CD4-positive, alpha-beta memory T cell (primary cell): ENCODE data around the gene TCFL5. TPM values are rescaled to one million over a fixed set of nuclear protein-coding genes. Genes with fewer than 3 reads are reported as not detected.
A peak's percentile ranks its signal among the peaks of the same experiment; 100 is the strongest.

Source experiments
- CTCF ChIA-PET: fragments of 350-600 bp; sonication (Branson Sonifier 250); formaldehyde crosslinking; loops from one replicate; lab custom pipeline; 2021; ENCODE audit warnings: inconsistent platforms; ENCODE audit not compliant: partially characterized antibody; lab: Charles Lee
- POLR2A ChIA-PET: fragments of 350-600 bp; sonication (Branson Sonifier 250); formaldehyde crosslinking; loops from one replicate; lab custom pipeline; 2021; ENCODE audit not compliant: partially characterized antibody; lab: Charles Lee
- DNase-seq, 5 donors: peaks; one replicate each; pipeline versions ENCODE4 v3.0.0 to v3.0.0-alpha.2; 2020 to 2022; ENCODE audit warnings: mixed read lengths in 1 of 5
- H3K27ac ChIP-seq: one replicate; pipeline ENCODE4 v1.7.0; 2013; ENCODE audit warnings: low read depth, low read length
- H3K27me3 ChIP-seq: 2 replicates; pipeline ENCODE4 v1.7.0; 2013; ENCODE audit warnings: mild to moderate bottlenecking, low read length, moderate library complexity; ENCODE audit not compliant: insufficient read depth
- H3K36me3 ChIP-seq: 2 replicates; pipeline ENCODE4 v1.7.0; 2013; ENCODE audit warnings: mild to moderate bottlenecking, low read length, moderate library complexity; ENCODE audit not compliant: insufficient read depth
- H3K4me1 ChIP-seq: 2 replicates; pipeline ENCODE4 v1.7.0; 2013; ENCODE audit warnings: mild to moderate bottlenecking, low read length, moderate library complexity; ENCODE audit not compliant: insufficient read depth
- H3K4me3 ChIP-seq, 2 donors: one replicate each; pipeline ENCODE4 v1.7.0; 2013; ENCODE audit warnings: low read length in 2 of 2, mild to moderate bottlenecking in 1 of 2
- H3K9me3 ChIP-seq, 2 donors: one replicate each; pipeline ENCODE4 v1.7.0; 2013; ENCODE audit warnings: low read length in 2 of 2, control low read depth in 1 of 2; ENCODE audit not compliant: control insufficient read depth in 1 of 2
- H3K27ac Mint-ChIP-seq, 7 donors: one replicate each; pipeline ENCODE4 v1.8.0; 2020 to 2021; ENCODE audit warnings: mixed read lengths in 7 of 7, mild to moderate bottlenecking in 6 of 7, inconsistent platforms in 3 of 7, moderate library complexity in 3 of 7
- H3K27me3 Mint-ChIP-seq, 2 donors: one replicate each; pipeline ENCODE4 v1.8.0; 2020 to 2021; ENCODE audit warnings: mixed read lengths in 2 of 2
- H3K36me3 Mint-ChIP-seq, 2 donors: one replicate each; pipeline ENCODE4 v1.8.0; 2020 to 2021; ENCODE audit warnings: mixed read lengths in 2 of 2, inconsistent platforms in 1 of 2, mild to moderate bottlenecking in 1 of 2
- H3K4me1 Mint-ChIP-seq, 4 donors: one replicate each; pipeline ENCODE4 v1.8.0; 2020 to 2021; ENCODE audit warnings: mixed read lengths in 4 of 4, mild to moderate bottlenecking in 1 of 4
- H3K4me3 Mint-ChIP-seq, 8 donors: one replicate each; pipeline ENCODE4 v1.8.0; 2020 to 2021; ENCODE audit warnings: mixed read lengths in 8 of 8, mild to moderate bottlenecking in 7 of 8, moderate library complexity in 6 of 8, inconsistent platforms in 3 of 8
- H3K9me3 Mint-ChIP-seq, 8 donors: one replicate each; pipeline ENCODE4 v1.8.0; 2020 to 2021; ENCODE audit warnings: mixed read lengths in 8 of 8, mild to moderate bottlenecking in 5 of 8, inconsistent platforms in 3 of 8, moderate library complexity in 1 of 8
- intact Hi-C: fragments of 100-400 bp; cut with micrococcal nuclease; formaldehyde crosslinking; loops from one replicate; pipeline ENCODE4 v1.15.1; 2023
- polyA plus RNA-seq, 2 donors: library from polyadenylated mRNA; unstranded; fragments of 300-500 nt; fragmentation: Illumina TruSeq; gene quantifications; one replicate each; pipeline ENCODE4 v1.2.3, GENCODE V29; 2021
- total RNA-seq, 2 experiments: library from RNA; stranded (reverse); gene quantifications; one replicate each; pipeline ENCODE4 v1.2.3, GENCODE V29; 2021

The TCFL5 gene
- total and polyA plus RNA-seq, 4 experiments from 2014 or later: 0.52 to 10.3 (median 6.2) TPM

- no peak overlapping the region for H3K4me3 ChIP-seq
- peaks cover 17% of the 10 kb centered on the region for H3K27me3 ChIP-seq
- peaks cover 21% of the 10 kb centered on the region for H3K4me1 ChIP-seq
- Mint-ChIP-seq H3K4me3 (no peak overlapping the region), H3K9me3 (no peaks in the 10 kb centered on the region), H3K27me3 (peaks cover 12% of the 10 kb centered on the region in 2 donors), H3K36me3 (peaks cover 0 to 2% of the 10 kb centered on the region in 2 donors), H3K27ac (no peak overlapping the region), H3K4me1 (peaks cover 2 to 19% (median 9%) of the 10 kb centered on the region in 4 donors)
- CTCF ChIA-PET: no interaction called here
- H3K27ac ChIP-seq: no peak overlapping the region
- POLR2A ChIA-PET: no interaction called here
- intact Hi-C loops: no loop called here
- H3K9me3 ChIP-seq: no peaks in the 10 kb centered on the region
- peak in 1 of 5 donors; percentile 31 for DNase-seq
- no peaks in the 10 kb centered on the region for H3K36me3 ChIP-seq
Observed at GRCh38 chr20:62818592-62819493, 42.8 kb downstream of the TCFL5 start.

- CTCF ChIA-PET: no interaction called here
- no peaks in the 10 kb centered on the region for H3K36me3 ChIP-seq
- intact Hi-C loops: no loop called here
- Mint-ChIP-seq H3K4me3 (peak overlapping the region in 2 of 8 donors; percentile 46 to 61), H3K4me1 (peaks cover 2 to 18% (median 9%) of the 10 kb centered on the region in 4 donors), H3K9me3 (no peaks in the 10 kb centered on the region), H3K36me3 (peaks cover 0 to 2% of the 10 kb centered on the region in 2 donors), H3K27me3 (peaks cover 12% of the 10 kb centered on the region in 2 donors), H3K27ac (no peak overlapping the region)
- H3K27ac ChIP-seq: no peak overlapping the region
- POLR2A ChIA-PET: no interaction called here
- no peaks in the 10 kb centered on the region for H3K9me3 ChIP-seq
- H3K4me1 ChIP-seq: peaks cover 21% of the 10 kb centered on the region
- peak in 1 of 5 donors; percentile 21 for DNase-seq
- H3K4me3 ChIP-seq: no peak overlapping the region
- peaks cover 17% of the 10 kb centered on the region for H3K27me3 ChIP-seq
Observed at GRCh38 chr20:62817975-62818591, 43.5 kb downstream of the TCFL5 start.

- Mint-ChIP-seq H3K4me1 (peaks cover 2 to 14% (median 9%) of the 10 kb centered on the region in 4 donors), H3K27ac (peak within 1 kb of the TSS in 1 of 7 donors; percentile 68), H3K4me3 (peak within 1 kb of the TSS in 7 of 8 donors; percentile 35 to 72 (median 69)), H3K9me3 (no peaks in the 10 kb centered on the region), H3K27me3 (peaks cover 12% of the 10 kb centered on the region in 2 donors), H3K36me3 (peaks cover 0 to 4% of the 10 kb centered on the region in 2 donors)
- Histone ChIP-seq H3K36me3 (peaks cover 4% of the 10 kb centered on the region), H3K9me3 (no peaks in the 10 kb centered on the region), H3K4me3 (no peak within 1 kb of the TSS), H3K27ac (no peak within 1 kb of the TSS), H3K4me1 (peaks cover 21% of the 10 kb centered on the region), H3K27me3 (peaks cover 17% of the 10 kb centered on the region)
- CTCF ChIA-PET: no interaction called here
- intact Hi-C loops: no loop called here
- DNase-seq: peak in 1 of 5 donors; percentile 35
- POLR2A ChIA-PET: no interaction called here
Observed at GRCh38 chr20:62816884-62817873, 44.4 kb downstream of the TCFL5 start, which contains the start of gene COL9A3. Gene COL9A3 (plus strand): TSS chr20:62817050. CDS start chr20:62817065, 15 bp downstream.

GRCh38 chr20:62816031-62816883 lies 45.4 kb downstream of the TCFL5 start:
- peaks cover 17% of the 10 kb centered on the region for H3K27me3 ChIP-seq
- intact Hi-C loops: no loop called here
- H3K4me3 Mint-ChIP-seq: peak overlapping the region in 7 of 8 donors; percentile 35 to 72 (median 69)

GRCh38 chr20:62815066-62815991 lies 46.3 kb downstream of the TCFL5 start:
- Histone ChIP-seq H3K27me3 (peaks cover 17% of the 10 kb centered on the region), H3K4me1 (peaks cover 21% of the 10 kb centered on the region), H3K27ac (no peak overlapping the region), H3K9me3 (no peaks in the 10 kb centered on the region), H3K4me3 (no peak overlapping the region), H3K36me3 (peaks cover 15% of the 10 kb centered on the region)
- peaks cover 12% of the 10 kb centered on the region in 2 donors for H3K27me3 Mint-ChIP-seq
- peaks cover 0 to 12% of the 10 kb centered on the region in 2 donors for H3K36me3 Mint-ChIP-seq
- peak in 1 of 5 donors; percentile 0 for DNase-seq
- intact Hi-C loops: no loop called here
- H3K4me3 Mint-ChIP-seq: peak overlapping the region in 6 of 8 donors; percentile 35 to 80 (median 64)
- ChIA-PET CTCF (no interaction called here), POLR2A (interaction anchor here (1.1 to 2.2 kb wide), 3 partner anchors 10 to 20 kb away, joined by 3 to 11 read pairs (median 8); partner anchors contain the start of genes MRGBP and OGFR)
- no peaks in the 10 kb centered on the region for H3K9me3 Mint-ChIP-seq
- H3K27ac Mint-ChIP-seq: peak overlapping the region in 3 of 7 donors; percentile 4 to 68 (median 40)
- peaks cover 2 to 14% (median 9%) of the 10 kb centered on the region in 4 donors for H3K4me1 Mint-ChIP-seq

More at GRCh38 chr20:62816031-62816883, 45.4 kb downstream of the TCFL5 start:
- H3K36me3 ChIP-seq: peaks cover 8% of the 10 kb centered on the region
- DNase-seq: peak in 2 of 5 donors; percentile 12 to 20
- Mint-ChIP-seq H3K36me3 (peaks cover 0 to 9% of the 10 kb centered on the region in 2 donors), H3K4me1 (peaks cover 2 to 14% (median 9%) of the 10 kb centered on the region in 4 donors), H3K27ac (peak overlapping the region in 1 of 7 donors; percentile 68), H3K9me3 (no peaks in the 10 kb centered on the region), H3K27me3 (peaks cover 12% of the 10 kb centered on the region in 2 donors)
- no peak overlapping the region for H3K27ac ChIP-seq
- ChIA-PET CTCF (no interaction called here), POLR2A (interaction anchor here (2.2 kb wide), 1 partner anchor 11 kb away, joined by 11 read pairs; the partner anchor contains the start of gene OGFR)
- no peaks in the 10 kb centered on the region for H3K9me3 ChIP-seq
- no peak overlapping the region for H3K4me3 ChIP-seq
- peaks cover 21% of the 10 kb centered on the region for H3K4me1 ChIP-seq
